H9 (cell line): Measurements from ENCODE around the gene IST1. TPM values are rescaled to one million over a fixed set of nuclear protein-coding genes. Genes with fewer than 3 reads are reported as not detected.

ENCODE experiments used
- DNase-seq: peaks from one replicate; pipeline ENCODE4 v3.0.0-alpha.2; 2017
- H2AFZ ChIP-seq: one replicate; pipeline ENCODE4 v1.6.1; 2013; ENCODE audit warnings: mild to moderate bottlenecking, low read length, control low read depth, moderate library complexity
- H2AK5ac ChIP-seq: 2 replicates; pipeline ENCODE4 v1.6.1; 2013; ENCODE audit warnings: low read length, control low read depth, mixed read lengths; ENCODE audit not compliant: insufficient read length
- H2BK120ac ChIP-seq: one replicate; pipeline ENCODE4 v1.6.1; 2013; ENCODE audit warnings: low read depth, mild to moderate bottlenecking, low read length, control low read depth, inconsistent platforms; ENCODE audit not compliant: poor library complexity, severe bottlenecking
- H2BK12ac ChIP-seq: 2 replicates; pipeline ENCODE4 v1.6.1; 2013; ENCODE audit warnings: low read length, control low read depth, mixed read lengths, low read depth; ENCODE audit not compliant: insufficient read length
- H2BK15ac ChIP-seq: 2 replicates; pipeline ENCODE4 v1.6.1; 2013; ENCODE audit warnings: low read depth, low read length, control low read depth
- H2BK20ac ChIP-seq: one replicate; pipeline ENCODE4 v1.6.1; 2013; ENCODE audit warnings: low read depth, mild to moderate bottlenecking, low read length, control low read depth, inconsistent platforms; ENCODE audit not compliant: poor library complexity, severe bottlenecking
- H2BK5ac ChIP-seq: 2 replicates; pipeline ENCODE4 v1.6.1; 2013; ENCODE audit warnings: low read length, control low read depth, mixed read lengths; ENCODE audit not compliant: insufficient read length
- H3K14ac ChIP-seq: 2 replicates; pipeline ENCODE4 v1.6.1; 2013; ENCODE audit warnings: low read length, control low read depth; ENCODE audit not compliant: insufficient read depth
- H3K18ac ChIP-seq: 2 replicates; pipeline ENCODE4 v1.6.1; 2013; ENCODE audit warnings: low read depth, mild to moderate bottlenecking, mixed read lengths, low read length, control low read depth; ENCODE audit not compliant: insufficient read length
- H3K23ac ChIP-seq: 2 replicates; pipeline ENCODE4 v1.6.1; 2013; ENCODE audit warnings: low read length, control low read depth, mixed read lengths, low read depth; ENCODE audit not compliant: insufficient read length
- H3K23me2 ChIP-seq: 2 replicates; pipeline ENCODE4 v1.6.1; 2013; ENCODE audit warnings: low read depth, mild to moderate bottlenecking, mixed read lengths, low read length, control low read depth; ENCODE audit not compliant: insufficient read length, poor library complexity, severe bottlenecking
- H3K27ac ChIP-seq: 2 replicates; pipeline ENCODE4 v1.5.1; 2013; ENCODE audit warnings: low read length, control low read depth, mixed read lengths, low read depth; ENCODE audit not compliant: insufficient read length
- H3K27me3 ChIP-seq: 2 replicates; pipeline ENCODE4 v1.6.1; 2013; ENCODE audit warnings: low read length, control low read depth, inconsistent platforms; ENCODE audit not compliant: insufficient read depth
- H3K4ac ChIP-seq: 2 replicates; pipeline ENCODE4 v1.6.1; 2013; ENCODE audit warnings: low read depth, mild to moderate bottlenecking, control low read depth, inconsistent platforms, low read length, moderate library complexity
- H3K4me1 ChIP-seq: 2 replicates; pipeline ENCODE4 v1.6.1; 2013; ENCODE audit warnings: low read length, control low read depth, inconsistent platforms; ENCODE audit not compliant: insufficient read depth
- H3K4me2 ChIP-seq: 2 replicates; pipeline ENCODE4 v1.6.1; 2013; ENCODE audit warnings: low read length, control low read depth, mixed read lengths; ENCODE audit not compliant: insufficient read length, insufficient read depth
- H3K56ac ChIP-seq: 2 replicates; pipeline ENCODE4 v1.6.1; 2013; ENCODE audit warnings: low read depth, mild to moderate bottlenecking, mixed read lengths, low read length, control low read depth; ENCODE audit not compliant: insufficient read length
- H3K79me1 ChIP-seq: 2 replicates; pipeline ENCODE4 v1.6.1; 2013; ENCODE audit warnings: low read depth, mild to moderate bottlenecking, moderate library complexity, low read length, control low read depth, inconsistent platforms; ENCODE audit not compliant: insufficient read depth, poor library complexity, severe bottlenecking
- H3K79me2 ChIP-seq: 2 replicates; pipeline ENCODE4 v1.6.1; 2013; ENCODE audit warnings: low read length, control low read depth, inconsistent platforms; ENCODE audit not compliant: insufficient read depth
- H3K9ac ChIP-seq: 2 replicates; pipeline ENCODE4 v1.6.1; 2013; ENCODE audit warnings: low read length, control low read depth, mixed read lengths; ENCODE audit not compliant: insufficient read length; ENCODE audit errors: extremely low read depth
- H3K9me3 ChIP-seq: one replicate; pipeline ENCODE4 v1.6.1; 2013; ENCODE audit warnings: low read depth, low read length, inconsistent platforms; ENCODE audit not compliant: control insufficient read depth
- H3T11ph ChIP-seq: one replicate; pipeline ENCODE4 v1.6.1; 2013; ENCODE audit warnings: mild to moderate bottlenecking, low read length, control low read depth, inconsistent platforms
- H4K20me1 ChIP-seq: one replicate; pipeline ENCODE4 v1.6.1; 2013; ENCODE audit not compliant: control insufficient read depth, insufficient read length, insufficient read depth
- H4K5ac ChIP-seq: 2 replicates; pipeline ENCODE4 v1.6.1; 2013; ENCODE audit warnings: low read depth, mild to moderate bottlenecking, mixed read lengths, low read length, control low read depth; ENCODE audit not compliant: insufficient read length
- H4K8ac ChIP-seq: replicated peaks from 2 replicates; pipeline ENCODE4 v1.6.1; 2013; ENCODE audit warnings: low read length, control low read depth, mixed read lengths, low read depth; ENCODE audit not compliant: insufficient read length
- H4K91ac ChIP-seq: 2 replicates; pipeline ENCODE4 v1.6.1; 2013; ENCODE audit warnings: low read depth, mild to moderate bottlenecking, moderate library complexity, mixed read lengths, low read length, control low read depth; ENCODE audit not compliant: insufficient read length
- H3K27ac Mint-ChIP-seq, 3 experiments: 2 replicates in 2 of 3; 3 replicates in 1 of 3; pipeline ENCODE4 v1.8.0; 2020 to 2021; ENCODE audit warnings: mixed read lengths in 3 of 3, mild to moderate bottlenecking in 1 of 3, moderate library complexity in 1 of 3
- H3K27me3 Mint-ChIP-seq: 2 replicates; pipeline ENCODE4 v1.8.0; 2021; ENCODE audit warnings: low read depth, mild to moderate bottlenecking, moderate library complexity, mixed read lengths
- H3K36me3 Mint-ChIP-seq, 3 experiments: 2 replicates in 2 of 3; 3 replicates in 1 of 3; pipeline ENCODE4 v1.8.0; 2020 to 2021; ENCODE audit warnings: low read depth in 3 of 3, mixed read lengths in 3 of 3; ENCODE audit not compliant: insufficient read depth in 1 of 3
- H3K4me1 Mint-ChIP-seq, 2 experiments: 2 replicates each; pipeline ENCODE4 v1.8.0; 2020; ENCODE audit warnings: mixed read lengths in 2 of 2
- H3K4me3 Mint-ChIP-seq, 2 experiments: 2 replicates in 1 of 2; 3 replicates in 1 of 2; pipeline ENCODE4 v1.8.0; 2020 to 2021; ENCODE audit warnings: mild to moderate bottlenecking in 2 of 2, mixed read lengths in 2 of 2, moderate library complexity in 1 of 2
- H3K9me3 Mint-ChIP-seq, 2 experiments: 2 replicates in 1 of 2; 3 replicates in 1 of 2; pipeline ENCODE4 v1.8.0; 2020; ENCODE audit warnings: mild to moderate bottlenecking in 2 of 2, mixed read lengths in 2 of 2, moderate library complexity in 1 of 2
- WGBS: extraction: QIAGEN DNeasy Blood & Tissue Kit; methylation state at CpG from one replicate; pipeline ENCODE4 v1.1.7; 2013; ENCODE audit warnings: missing lambda C conversion rate, low lambda C conversion rate, mixed read lengths; ENCODE audit not compliant: insufficient read length; ENCODE audit errors: extremely low coverage; 5-methylcytosine and 5-hydroxymethylcytosine counted together
- total RNA-seq: library from RNA; stranded (reverse); gene quantifications from 2 replicates; pipeline ENCODE4 v1.2.1, GENCODE V29; 2021
- TF ChIP-seq, protein P1 (sequence below): fragments of 200-600 bp; sonication (generic); conservative IDR thresholded peaks from 3 replicates; pipeline ENCODE4 v1.8.0; 2021; ENCODE audit warnings: antibody characterized with exemption, mild to moderate bottlenecking

Gene IST1
- total RNA-seq, 1 experiment from 2014 or later, result 263 TPM

GRCh38 chr16:71974068-71974818, 78.9 kb downstream of the IST1 start:
- no peak for DNase-seq

More at GRCh38 chr16:71974068-71974818, 78.9 kb downstream of the IST1 start:
- H2AFZ ChIP-seq, result no peak overlapping the region
- Mint-ChIP-seq H3K4me3 (no peak overlapping the region), H3K27ac (no peak overlapping the region), H3K36me3 (no peaks in the 10 kb centered on the region), H3K27me3 (no peaks in the 10 kb centered on the region; the same call in 1 of the 2 replicates), H3K4me1 (no peaks in the 10 kb centered on the region), H3K9me3 (no peaks in the 10 kb centered on the region)
- H4K5ac ChIP-seq, result no peak overlapping the region
- H3K23ac ChIP-seq, result no peak overlapping the region
- no peak overlapping the region for H2BK12ac ChIP-seq
- H2AK5ac ChIP-seq, result no peak overlapping the region
- WGBS, result no CpG with 5 or more reads among the region's 15 CpGs
- H4K91ac ChIP-seq, result no peak overlapping the region
- H3K4me1 ChIP-seq, result no peaks in the 10 kb centered on the region
- H3K56ac ChIP-seq, result no peak overlapping the region
- no peaks in the 10 kb centered on the region for H4K20me1 ChIP-seq
- no peak overlapping the region for H3K27ac ChIP-seq
- TF ChIP-seq, protein P1, sequence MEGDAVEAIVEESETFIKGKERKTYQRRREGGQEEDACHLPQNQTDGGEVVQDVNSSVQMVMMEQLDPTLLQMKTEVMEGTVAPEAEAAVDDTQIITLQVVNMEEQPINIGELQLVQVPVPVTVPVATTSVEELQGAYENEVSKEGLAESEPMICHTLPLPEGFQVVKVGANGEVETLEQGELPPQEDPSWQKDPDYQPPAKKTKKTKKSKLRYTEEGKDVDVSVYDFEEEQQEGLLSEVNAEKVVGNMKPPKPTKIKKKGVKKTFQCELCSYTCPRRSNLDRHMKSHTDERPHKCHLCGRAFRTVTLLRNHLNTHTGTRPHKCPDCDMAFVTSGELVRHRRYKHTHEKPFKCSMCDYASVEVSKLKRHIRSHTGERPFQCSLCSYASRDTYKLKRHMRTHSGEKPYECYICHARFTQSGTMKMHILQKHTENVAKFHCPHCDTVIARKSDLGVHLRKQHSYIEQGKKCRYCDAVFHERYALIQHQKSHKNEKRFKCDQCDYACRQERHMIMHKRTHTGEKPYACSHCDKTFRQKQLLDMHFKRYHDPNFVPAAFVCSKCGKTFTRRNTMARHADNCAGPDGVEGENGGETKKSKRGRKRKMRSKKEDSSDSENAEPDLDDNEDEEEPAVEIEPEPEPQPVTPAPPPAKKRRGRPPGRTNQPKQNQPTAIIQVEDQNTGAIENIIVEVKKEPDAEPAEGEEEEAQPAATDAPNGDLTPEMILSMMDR, result no peak
- no peaks in the 10 kb centered on the region for H3K79me2 ChIP-seq
- H3K9me3 ChIP-seq, result no peaks in the 10 kb centered on the region
- H4K8ac ChIP-seq, result no peak overlapping the region
- H3K14ac ChIP-seq, result no peak overlapping the region
- H3K18ac ChIP-seq, result no peak overlapping the region
- no peak overlapping the region for H2BK5ac ChIP-seq
- no peak overlapping the region for H3T11ph ChIP-seq
- no peak overlapping the region for H3K4me2 ChIP-seq
- H2BK15ac ChIP-seq, result no peak overlapping the region
- no peaks in the 10 kb centered on the region for H3K23me2 ChIP-seq
- H3K27me3 ChIP-seq, result no peaks in the 10 kb centered on the region
- no peak overlapping the region for H2BK20ac ChIP-seq
- H3K4ac ChIP-seq, result no peak overlapping the region
- no peak overlapping the region for H2BK120ac ChIP-seq
- H3K9ac ChIP-seq, result no peak overlapping the region
- H3K79me1 ChIP-seq, result no peaks in the 10 kb centered on the region

Other genes starting within 250 kb of the IST1 start
- gene PHLPP2, start 170.8 kb upstream of the IST1 start, total RNA-seq, result 19.3 and 23.2 TPM in 2 replicates
- gene AP1G1, start 86.7 kb upstream of the IST1 start, total RNA-seq, result 79.2 and 83.1 TPM in 2 replicates
- gene ATXN1L, start 49.6 kb upstream of the IST1 start, total RNA-seq, result 30.1 and 30.3 TPM in 2 replicates
- gene ZNF821, start 11.3 kb upstream of the IST1 start, total RNA-seq, result 11.6 and 12.5 TPM in 2 replicates
- not detected in 2 replicates for gene PKD1L3, start 104.9 kb downstream of the IST1 start, total RNA-seq
- 16.4 and 18.8 TPM in 2 replicates for gene DHODH, start 113.2 kb downstream of the IST1 start, total RNA-seq
- not detected in 2 replicates for gene HP, start 159.0 kb downstream of the IST1 start, total RNA-seq
- gene HPR, start 167.7 kb downstream of the IST1 start, total RNA-seq, result not detected in 2 replicates
- 9.9 and 10.3 TPM in 2 replicates for gene TXNL4B, start 198.1 kb downstream of the IST1 start, total RNA-seq
- gene DHX38, start 198.3 kb downstream of the IST1 start, total RNA-seq, result 60.5 and 64.2 TPM in 2 replicates